ENCODE measurements around the gene HOXC13. TPM values are rescaled to one million over a fixed set of nuclear protein-coding genes. Genes with fewer than 3 reads are reported as not detected.

HOXC13 gene
- total RNA-seq, 2 experiments from 2014 or later, result not detected

GRCh38 chr12:53928054-53928835, 10.4 kb upstream of the HOXC13 start:
- intact Hi-C loops (cut with micrococcal nuclease), result no loop called here
- H3K27me3 Mint-ChIP-seq, result peaks cover 77% of the 10 kb centered on the region
- H3K9me3 Mint-ChIP-seq, result no peaks in the 10 kb centered on the region
- H3K4me3 Mint-ChIP-seq, result no peak overlapping the region
- H3K4me1 Mint-ChIP-seq (ENCODE audit: low read depth), result no peaks in the 10 kb centered on the region
- H3K36me3 Mint-ChIP-seq (ENCODE audit: low read depth), result no peaks in the 10 kb centered on the region
- DNase-seq (no peak), ATAC-seq (no peak)
- TF ChIP-seq CTCF (IDR thresholded peaks at IDR 0.05), result no peak
- ChIA-PET POLR2A (no interaction called here), CTCF (interaction anchor here (1.4 kb wide), 2 partner anchors 78 to 171 kb away, joined by 3 to 4 read pairs; no protein-coding TSS in a partner anchor)
- H3K27ac Mint-ChIP-seq, result no peak overlapping the region

GRCh38 chr12:53929527-53929926, 9.1 kb upstream of the HOXC13 start:
- POLR2A ChIA-PET, result no interaction called here
- Mint-ChIP-seq H3K36me3 (ENCODE audit: low read depth) (no peaks in the 10 kb centered on the region), H3K27ac (no peak overlapping the region), H3K4me1 (ENCODE audit: low read depth) (no peaks in the 10 kb centered on the region), H3K9me3 (no peaks in the 10 kb centered on the region), H3K4me3 (no peak overlapping the region), H3K27me3 (peaks cover 78% of the 10 kb centered on the region)
- ATAC-seq (no peak), DNase-seq (no peak)
- intact Hi-C loops (cut with micrococcal nuclease), result no loop called here
- CTCF ChIA-PET, result no interaction called here
- TF ChIP-seq CTCF (IDR thresholded peaks at IDR 0.05), result no peak

GRCh38 chr12:53930591-53931255, 7.9 kb upstream of the HOXC13 start:
- Mint-ChIP-seq H3K27me3 (peaks cover 80% of the 10 kb centered on the region), H3K27ac (no peak overlapping the region), H3K9me3 (no peaks in the 10 kb centered on the region), H3K4me3 (no peak overlapping the region), H3K36me3 (ENCODE audit: low read depth) (no peaks in the 10 kb centered on the region), H3K4me1 (ENCODE audit: low read depth) (peaks cover 4% of the 10 kb centered on the region)
- ATAC-seq (no peak), DNase-seq (no peak)
- no peak for TF ChIP-seq CTCF (IDR thresholded peaks at IDR 0.05)
- CTCF ChIA-PET, result no interaction called here
- intact Hi-C loops (cut with micrococcal nuclease), result no loop called here
- POLR2A ChIA-PET, result no interaction called here

GRCh38 chr12:53931844-53932581, 6.6 kb upstream of the HOXC13 start:
- ATAC-seq (no peak), DNase-seq (no peak)
- intact Hi-C loops (cut with micrococcal nuclease), result no loop called here
- Mint-ChIP-seq H3K27me3 (peaks cover 81% of the 10 kb centered on the region), H3K27ac (no peak overlapping the region), H3K36me3 (ENCODE audit: low read depth) (no peaks in the 10 kb centered on the region), H3K9me3 (no peaks in the 10 kb centered on the region), H3K4me1 (ENCODE audit: low read depth) (peaks cover 4% of the 10 kb centered on the region), H3K4me3 (no peak overlapping the region)
- POLR2A ChIA-PET, result interaction anchor here (0.9 kb wide), 1 partner anchor 9 kb away, joined by 3 read pairs; no protein-coding TSS in a partner anchor
- CTCF ChIA-PET, result interaction anchor here (0.5 to 0.8 kb wide), 2 partner anchors 53 to 98 kb away, joined by 3 read pairs; partner anchors contain the start of gene HOXC10
- TF ChIP-seq CTCF (IDR thresholded peaks at IDR 0.05), result no peak

Measured in activated CD8-positive, alpha-beta T cell treated with anti-CD3 and anti-CD28 coated beads for 36 hours (primary cell).